Epithelial cell of proximal tubule (primary cell): Measurements from ENCODE around the gene COPS9. TPM values are rescaled to one million over a fixed set of nuclear protein-coding genes. Genes with fewer than 3 reads are reported as not detected.

Experiments used
- DNase-seq: peaks from one replicate; pipeline ENCODE4 v3.0.0-alpha.2; 2011; ENCODE audit warnings: low read depth
- H3K4me3 ChIP-seq: 2 replicates; pipeline ENCODE4 v1.5.1; 2011; ENCODE audit warnings: low read depth, mild to moderate bottlenecking, low read length
- total RNA-seq: library from RNA; depleted of rRNA; stranded (reverse); fragments of >200 nt; gene quantifications from 2 replicates; pipeline ENCODE4 v1.2.3, GENCODE V29; 2015
- TF ChIP-seq, protein P1 (sequence below): conservative IDR thresholded peaks from 2 replicates; pipeline ENCODE4 v1.5.1; 2012; ENCODE audit warnings: low read depth, mild to moderate bottlenecking, low read length

Gene COPS9
- total RNA-seq, 1 donor from 2014 or later: 274 TPM

GRCh38 chr2:240127191-240127750 is 8.8 kb downstream of the COPS9 start:
- TF ChIP-seq, protein P1, sequence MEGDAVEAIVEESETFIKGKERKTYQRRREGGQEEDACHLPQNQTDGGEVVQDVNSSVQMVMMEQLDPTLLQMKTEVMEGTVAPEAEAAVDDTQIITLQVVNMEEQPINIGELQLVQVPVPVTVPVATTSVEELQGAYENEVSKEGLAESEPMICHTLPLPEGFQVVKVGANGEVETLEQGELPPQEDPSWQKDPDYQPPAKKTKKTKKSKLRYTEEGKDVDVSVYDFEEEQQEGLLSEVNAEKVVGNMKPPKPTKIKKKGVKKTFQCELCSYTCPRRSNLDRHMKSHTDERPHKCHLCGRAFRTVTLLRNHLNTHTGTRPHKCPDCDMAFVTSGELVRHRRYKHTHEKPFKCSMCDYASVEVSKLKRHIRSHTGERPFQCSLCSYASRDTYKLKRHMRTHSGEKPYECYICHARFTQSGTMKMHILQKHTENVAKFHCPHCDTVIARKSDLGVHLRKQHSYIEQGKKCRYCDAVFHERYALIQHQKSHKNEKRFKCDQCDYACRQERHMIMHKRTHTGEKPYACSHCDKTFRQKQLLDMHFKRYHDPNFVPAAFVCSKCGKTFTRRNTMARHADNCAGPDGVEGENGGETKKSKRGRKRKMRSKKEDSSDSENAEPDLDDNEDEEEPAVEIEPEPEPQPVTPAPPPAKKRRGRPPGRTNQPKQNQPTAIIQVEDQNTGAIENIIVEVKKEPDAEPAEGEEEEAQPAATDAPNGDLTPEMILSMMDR: no peak
- no peak overlapping the region for H3K4me3 ChIP-seq
- DNase-seq: no peak

GRCh38 chr2:240126731-240127130 is 9.4 kb downstream of the COPS9 start:
- no peak overlapping the region for H3K4me3 ChIP-seq
- no peak for DNase-seq
- TF ChIP-seq, protein P1: no peak

DNA sequence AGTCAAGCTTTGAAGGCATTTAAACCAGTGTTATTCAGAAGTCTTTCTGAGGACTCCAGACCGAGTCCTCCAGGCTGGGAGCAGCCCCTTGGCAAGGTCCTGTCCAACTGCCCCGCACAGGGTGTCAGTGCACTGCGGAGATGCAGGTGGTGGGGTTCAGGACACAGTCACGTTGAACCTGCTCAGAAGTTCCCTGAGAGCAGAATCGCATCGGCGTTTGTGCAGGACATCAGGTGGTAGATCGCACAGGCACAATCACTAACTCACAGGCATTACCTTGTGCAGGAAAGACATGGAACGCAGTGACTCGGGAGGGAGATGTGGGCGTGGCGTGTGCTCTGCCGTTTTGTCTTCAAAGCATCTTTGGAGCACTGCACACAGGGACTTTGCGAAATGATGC is 10.4 kb downstream of the COPS9 start:
- TF ChIP-seq, protein P1: no peak
- no peak overlapping the region for H3K4me3 ChIP-seq
- no peak for DNase-seq

DNA sequence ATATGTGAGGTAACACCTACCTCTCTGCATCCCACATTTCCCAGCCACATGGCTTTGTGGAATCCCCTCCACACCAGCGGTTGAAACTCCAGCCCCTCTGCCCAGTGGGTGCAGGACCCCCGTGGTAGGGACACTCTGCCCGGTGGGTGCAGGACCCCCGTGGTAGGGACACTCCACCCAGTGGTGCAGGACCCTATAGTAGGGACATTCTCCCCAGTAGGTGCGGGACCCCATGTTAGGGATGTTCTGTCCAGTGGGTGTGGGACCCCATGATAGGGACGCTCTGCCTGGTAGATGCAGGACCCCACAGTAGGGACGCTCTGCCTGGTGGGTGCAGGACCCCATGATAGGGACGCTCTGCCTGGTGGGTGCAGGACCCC is 11.5 kb downstream of the COPS9 start:
- H3K4me3 ChIP-seq: no peak overlapping the region
- TF ChIP-seq, protein P1: no peak
- no peak for DNase-seq

GRCh38 chr2:240123821-240124650 is 12.1 kb downstream of the COPS9 start:
- no peak for DNase-seq
- TF ChIP-seq, protein P1: no peak
- H3K4me3 ChIP-seq: no peak overlapping the region

DNA sequence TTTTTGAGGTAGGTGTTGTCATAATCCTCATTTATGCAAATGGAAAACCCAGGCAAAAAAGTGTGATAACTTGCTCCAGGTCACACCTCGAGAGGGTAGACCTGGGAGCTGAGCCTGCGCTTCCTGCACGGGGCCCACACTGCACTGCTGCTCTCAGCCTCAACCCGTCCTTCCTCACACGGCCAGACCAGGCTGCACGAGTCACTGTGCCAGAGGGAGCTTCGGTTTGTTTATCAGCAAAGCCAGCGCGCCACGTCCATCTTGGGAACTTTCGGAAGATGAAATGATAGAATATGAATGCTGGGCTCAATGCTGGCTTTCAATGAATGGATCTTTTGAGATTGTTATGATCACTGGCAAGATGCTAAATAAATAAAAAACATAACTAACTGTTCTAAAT is 14.4 kb downstream of the COPS9 start:
- no peak overlapping the region for H3K4me3 ChIP-seq
- no peak for DNase-seq
- TF ChIP-seq, protein P1: no peak

GRCh38 chr2:240121190-240121589 is 14.9 kb downstream of the COPS9 start:
- no peak for DNase-seq
- TF ChIP-seq, protein P1: no peak
- no peak overlapping the region for H3K4me3 ChIP-seq
